Testis (tissue), 3 donors: ENCODE data around the gene CPZ. TPM values are rescaled to one million over a fixed set of nuclear protein-coding genes. Genes with fewer than 3 reads are reported as not detected.

Experiments used
- DNase-seq: peaks from one replicate; pipeline ENCODE4 v3.0.0-alpha.2; 2019
- H3K27ac ChIP-seq, 2 donors: fragments of 200-600 bp; sonication (generic); one replicate each; pipeline ENCODE4 v1.5.1; 2019
- H3K27me3 ChIP-seq: fragments of 200-600 bp; sonication (generic); one replicate; pipeline ENCODE4 v1.5.1; 2019
- H3K36me3 ChIP-seq: fragments of 200-600 bp; sonication (generic); one replicate; pipeline ENCODE4 v1.5.1; 2017; ENCODE audit warnings: low read depth; ENCODE audit errors: missing control alignments
- H3K4me1 ChIP-seq: fragments of 200-600 bp; sonication (generic); one replicate; pipeline ENCODE4 v1.5.1; 2019
- H3K4me3 ChIP-seq, 2 donors: fragments of 200-600 bp; sonication (generic); one replicate each; pipeline ENCODE4 v1.5.1; 2017 to 2019
- H3K9me3 ChIP-seq: fragments of 200-600 bp; sonication (generic); one replicate; pipeline ENCODE4 v1.5.1; 2017
- CTCF ChIP-seq, 3 experiments: fragments of 450-650 bp in 2 of 3; fragments of 200-600 bp in 1 of 3; sonication (generic) in 1 of 3; IDR thresholded peaks; one replicate each; pipeline ENCODE4 v1.5.1; 2016 to 2019; ENCODE audit warnings: antibody characterized with exemption in 3 of 3, mild to moderate bottlenecking in 2 of 3, moderate library complexity in 1 of 3
- POLR2A ChIP-seq: fragments of 450-650 bp; IDR thresholded peaks from one replicate; pipeline ENCODE4 v1.6.1; 2017; ENCODE audit warnings: antibody characterized with exemption, mild to moderate bottlenecking, moderate library complexity
- WGBS, 2 donors: methylation state at CpG; one replicate each; pipeline ENCODE4 v1.1.5; 2018; 5-methylcytosine and 5-hydroxymethylcytosine counted together
- intact Hi-C: fragments of 100-400 bp; cut with DNase I; formaldehyde crosslinking; loops from one replicate; pipeline ENCODE4 v1.15.1; 2023; ENCODE audit warnings: low total_unique reads
- polyA plus RNA-seq: library from polyadenylated mRNA; stranded (reverse); fragments of 350-450 nt; fragmentation: Illumina TruSeq; extraction: RNeasy Lipid Tissue Mini Kit (QIAGEN cat#74804); gene quantifications from one replicate; pipeline ENCODE4 v1.2.3, GENCODE V29; 2014; ENCODE audit warnings: low read depth, low replicate concordance; ENCODE audit not compliant: insufficient read depth
- total RNA-seq, 2 donors: library from RNA; depleted of rRNA; stranded (reverse); fragments of >200 nt; gene quantifications; one replicate each; pipeline ENCODE4 v1.2.3, GENCODE V29; 2016

CPZ gene
- total and polyA plus RNA-seq, 3 donors from 2014 or later = 2.0 to 21.9 (median 10.2) TPM

- H3K9me3 ChIP-seq = no peaks in the 10 kb centered on the region
- intact Hi-C loops = no loop called here
Measured at GRCh38 chr4:8602686-8603430, 10.3 kb downstream of the CPZ start.

GRCh38 chr4:8603931-8604330, 11.4 kb downstream of the CPZ start:
- Histone ChIP-seq H3K27ac (no peak overlapping the region), H3K9me3 (no peaks in the 10 kb centered on the region), H3K36me3 (no peaks in the 10 kb centered on the region), H3K4me1 (peaks cover 5% of the 10 kb centered on the region), H3K4me3 (no peak overlapping the region), H3K27me3 (no peaks in the 10 kb centered on the region)
- intact Hi-C loops = no loop called here
- DNase-seq = no peak
- no peak for TF ChIP-seq CTCF (IDR thresholded peaks at IDR 0.05)
- TF ChIP-seq POLR2A = no peak
- WGBS, 2 donors = 87 to 100% methylated on average over 3 to 22 of the region's 22 CpGs

More at GRCh38 chr4:8602686-8603430, 10.3 kb downstream of the CPZ start:
- no peak for DNase-seq
- H3K27ac ChIP-seq = no peak overlapping the region
- H3K27me3 ChIP-seq = no peaks in the 10 kb centered on the region
- TF ChIP-seq CTCF (IDR thresholded peaks at IDR 0.05) = no peak
- TF ChIP-seq POLR2A = no peak
- H3K4me1 ChIP-seq = peaks cover 4% of the 10 kb centered on the region
- no peaks in the 10 kb centered on the region for H3K36me3 ChIP-seq
- no peak overlapping the region for H3K4me3 ChIP-seq
- WGBS, 2 donors = 74 to 83% methylated on average over 19 of the region's 19 CpGs

GRCh38 chr4:8605289-8605688, 12.7 kb downstream of the CPZ start:
- H3K27ac ChIP-seq = no peak overlapping the region
- no peaks in the 10 kb centered on the region for H3K9me3 ChIP-seq
- H3K4me1 ChIP-seq = peaks cover 5% of the 10 kb centered on the region
- intact Hi-C loops = no loop called here
- H3K36me3 ChIP-seq = no peaks in the 10 kb centered on the region
- no peak for TF ChIP-seq CTCF (IDR thresholded peaks at IDR 0.05)
- no peak for TF ChIP-seq POLR2A
- 92 to 95% methylated on average over 1 of the region's 1 CpG for WGBS, 2 donors
- H3K4me3 ChIP-seq = no peak overlapping the region
- DNase-seq = no peak
- H3K27me3 ChIP-seq = no peaks in the 10 kb centered on the region

- H3K4me3 ChIP-seq = no peak overlapping the region
- 53 to 73% methylated on average over 7 to 26 of the region's 26 CpGs for WGBS, 2 donors
- TF ChIP-seq CTCF (IDR thresholded peaks at IDR 0.05) = no peak
- no peak for TF ChIP-seq POLR2A
- no peak overlapping the region for H3K27ac ChIP-seq
- peaks cover 5% of the 10 kb centered on the region for H3K4me1 ChIP-seq
- intact Hi-C loops = no loop called here
- no peak for DNase-seq
- H3K36me3 ChIP-seq = no peaks in the 10 kb centered on the region
- H3K27me3 ChIP-seq = no peaks in the 10 kb centered on the region
- H3K9me3 ChIP-seq = no peaks in the 10 kb centered on the region
Measured at GRCh38 chr4:8606476-8606875, 13.9 kb downstream of the CPZ start.

GRCh38 chr4:8606966-8607365, 14.4 kb downstream of the CPZ start:
- no peak for DNase-seq
- H3K4me1 ChIP-seq = peaks cover 5% of the 10 kb centered on the region
- intact Hi-C loops = no loop called here
- no peaks in the 10 kb centered on the region for H3K36me3 ChIP-seq
- no peak for TF ChIP-seq CTCF (IDR thresholded peaks at IDR 0.05)
- no peak for TF ChIP-seq POLR2A
- no peak overlapping the region for H3K27ac ChIP-seq
- 67% methylated on average over 10 of the region's 10 CpGs; no CpG with 5 or more reads in 1 of the 2 donors for WGBS, 2 donors
- no peak overlapping the region for H3K4me3 ChIP-seq
- no peaks in the 10 kb centered on the region for H3K27me3 ChIP-seq
- H3K9me3 ChIP-seq = no peaks in the 10 kb centered on the region
